MM.1S (cell line): ENCODE results near the gene TANC1.

ENCODE experiments used
- DNase-seq: peaks from one replicate; pipeline ENCODE4 v3.0.0-alpha.2; 2015
- H2AFZ ChIP-seq: fragments of 300-600 bp; sonication (generic); 2 replicates; pipeline ENCODE4 v1.6.0; 2016; ENCODE audit warnings: antibody characterized with exemption, low read length
- H3F3A ChIP-seq: fragments of 300-600 bp; sonication (generic); 2 replicates; pipeline ENCODE4 v1.6.1; 2016; ENCODE audit warnings: mild to moderate bottlenecking, antibody characterized with exemption, low read length, moderate library complexity, mixed read lengths; ENCODE audit not compliant: insufficient read depth
- H3K27ac ChIP-seq: fragments of 300-600 bp; sonication (generic); 2 replicates; pipeline ENCODE4 v1.5.1; 2016; ENCODE audit warnings: mild to moderate bottlenecking, low read length
- H3K27me3 ChIP-seq: fragments of 300-600 bp; sonication (generic); replicated peaks from 2 replicates; pipeline ENCODE4 v1.6.0; 2016; ENCODE audit warnings: low read length; ENCODE audit not compliant: insufficient read depth
- H3K36me3 ChIP-seq: fragments of 300-600 bp; sonication (generic); replicated peaks from 2 replicates; pipeline ENCODE4 v1.6.1; 2016; ENCODE audit warnings: mild to moderate bottlenecking, low read length, mixed read lengths; ENCODE audit not compliant: insufficient read depth
- H3K4me1 ChIP-seq: fragments of 300-600 bp; sonication (generic); 2 replicates; pipeline ENCODE4 v1.6.1; 2016; ENCODE audit warnings: low read length, mixed read lengths
- H3K4me2 ChIP-seq: fragments of 300-600 bp; sonication (generic); 2 replicates; pipeline ENCODE4 v1.6.0; 2016; ENCODE audit warnings: low read depth, low read length
- H3K4me3 ChIP-seq: fragments of 300-600 bp; sonication (generic); 2 replicates; pipeline ENCODE4 v1.5.1; 2016; ENCODE audit warnings: low read length, mixed read lengths
- H3K79me2 ChIP-seq: fragments of 300-600 bp; sonication (generic); 2 replicates; pipeline ENCODE4 v1.6.1; 2016; ENCODE audit warnings: mixed run types, low read length, mixed read lengths
- H3K9ac ChIP-seq: fragments of 300-600 bp; sonication (generic); 2 replicates; pipeline ENCODE4 v1.6.1; 2016; ENCODE audit warnings: low read length, mixed read lengths
- H3K9me2 ChIP-seq: fragments of 300-600 bp; sonication (generic); replicated peaks from 2 replicates; pipeline ENCODE4 v1.6.1; 2016; ENCODE audit warnings: mild to moderate bottlenecking, low read length, mixed read lengths; ENCODE audit not compliant: insufficient read depth
- H3K9me3 ChIP-seq: fragments of 300-600 bp; sonication (generic); replicated peaks from 2 replicates; pipeline ENCODE4 v1.6.1; 2016; ENCODE audit warnings: mild to moderate bottlenecking, low read length, mixed read lengths; ENCODE audit not compliant: insufficient read depth
- H4K20me1 ChIP-seq: fragments of 300-600 bp; sonication (generic); 2 replicates; pipeline ENCODE4 v1.6.1; 2016; ENCODE audit warnings: mild to moderate bottlenecking, low read length, moderate library complexity, mixed read lengths; ENCODE audit not compliant: insufficient read depth
- EZH2 ChIP-seq: fragments of 300-600 bp; sonication (generic); optimal IDR thresholded peaks from 2 replicates; pipeline ENCODE3; 2017; ENCODE audit warnings: low read depth, mild to moderate bottlenecking, antibody characterized with exemption, low read length, mixed read lengths
- EZH2phosphoT487 ChIP-seq: fragments of 300-600 bp; sonication (generic); IDR thresholded peaks from 2 replicates; pipeline ENCODE4 v1.6.1; 2018; ENCODE audit warnings: antibody characterized with exemption, low read length
- TF ChIP-seq, protein P1 (sequence below): fragments of 300-600 bp; sonication (generic); IDR thresholded peaks from 2 replicates; pipeline ENCODE4 v1.5.1; 2016; ENCODE audit warnings: antibody characterized with exemption, low read length, mixed read lengths

Gene TANC1

DNA sequence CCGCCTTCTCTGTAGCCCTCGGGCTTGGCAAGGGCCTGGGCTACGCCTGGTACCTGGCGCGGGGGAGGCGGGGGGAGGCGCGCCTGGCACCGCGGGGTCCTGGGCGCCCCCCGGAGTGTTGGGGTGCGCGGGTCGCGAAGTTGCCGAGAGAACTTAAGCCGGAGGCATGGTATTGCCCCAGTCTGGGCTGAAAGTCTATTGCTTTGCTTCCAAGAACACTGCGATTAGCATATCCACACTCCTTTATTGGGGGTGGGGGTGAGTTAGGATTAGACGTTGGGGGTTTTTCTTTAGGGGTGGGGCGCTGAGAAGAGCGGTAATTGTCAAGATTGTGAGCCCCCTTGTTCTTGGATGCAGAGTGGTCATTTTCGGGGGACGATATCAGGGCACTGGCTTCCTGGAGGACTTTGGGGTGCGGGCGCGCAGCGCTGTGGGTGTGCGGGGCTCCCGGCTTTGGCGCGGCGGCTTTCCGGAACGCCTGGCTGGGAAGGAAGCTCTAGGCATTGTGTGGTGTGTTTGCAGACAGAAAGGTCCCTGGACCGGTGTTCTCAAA, 798 bp downstream of the TANC1 start:
- H3K9me3 ChIP-seq, result no peaks in the 10 kb centered on the region
- H3K4me3 ChIP-seq, result peak overlapping the region; percentile 78
- H3K79me2 ChIP-seq, result no peaks in the 10 kb centered on the region
- no peaks in the 10 kb centered on the region for H3K36me3 ChIP-seq
- peak overlapping the region; percentile 47; the same call in 1 of the 2 replicates for H3K9ac ChIP-seq
- H3K4me2 ChIP-seq, result peak overlapping the region; percentile 96
- H3K9me2 ChIP-seq, result no peaks in the 10 kb centered on the region
- TF ChIP-seq EZH2 (no peak), EZH2phosphoT487 (no peak)
- TF ChIP-seq, protein P1, sequence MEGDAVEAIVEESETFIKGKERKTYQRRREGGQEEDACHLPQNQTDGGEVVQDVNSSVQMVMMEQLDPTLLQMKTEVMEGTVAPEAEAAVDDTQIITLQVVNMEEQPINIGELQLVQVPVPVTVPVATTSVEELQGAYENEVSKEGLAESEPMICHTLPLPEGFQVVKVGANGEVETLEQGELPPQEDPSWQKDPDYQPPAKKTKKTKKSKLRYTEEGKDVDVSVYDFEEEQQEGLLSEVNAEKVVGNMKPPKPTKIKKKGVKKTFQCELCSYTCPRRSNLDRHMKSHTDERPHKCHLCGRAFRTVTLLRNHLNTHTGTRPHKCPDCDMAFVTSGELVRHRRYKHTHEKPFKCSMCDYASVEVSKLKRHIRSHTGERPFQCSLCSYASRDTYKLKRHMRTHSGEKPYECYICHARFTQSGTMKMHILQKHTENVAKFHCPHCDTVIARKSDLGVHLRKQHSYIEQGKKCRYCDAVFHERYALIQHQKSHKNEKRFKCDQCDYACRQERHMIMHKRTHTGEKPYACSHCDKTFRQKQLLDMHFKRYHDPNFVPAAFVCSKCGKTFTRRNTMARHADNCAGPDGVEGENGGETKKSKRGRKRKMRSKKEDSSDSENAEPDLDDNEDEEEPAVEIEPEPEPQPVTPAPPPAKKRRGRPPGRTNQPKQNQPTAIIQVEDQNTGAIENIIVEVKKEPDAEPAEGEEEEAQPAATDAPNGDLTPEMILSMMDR, result no peak
- H3K27me3 ChIP-seq, result 0 out of 2 replicates have a peak, but pooled peaks cover 4% of the 10 kb centered on the region
- H4K20me1 ChIP-seq, result no peaks in the 10 kb centered on the region
- peak overlapping the region; percentile 83 for H2AFZ ChIP-seq
- H3F3A ChIP-seq, result peaks cover 3% of the 10 kb centered on the region; the same call in 1 of the 2 replicates
- H3K4me1 ChIP-seq, result no peaks in the 10 kb centered on the region; the same call in 1 of the 2 replicates
- no peak for DNase-seq
- H3K27ac ChIP-seq, result no peak overlapping the region

DNA sequence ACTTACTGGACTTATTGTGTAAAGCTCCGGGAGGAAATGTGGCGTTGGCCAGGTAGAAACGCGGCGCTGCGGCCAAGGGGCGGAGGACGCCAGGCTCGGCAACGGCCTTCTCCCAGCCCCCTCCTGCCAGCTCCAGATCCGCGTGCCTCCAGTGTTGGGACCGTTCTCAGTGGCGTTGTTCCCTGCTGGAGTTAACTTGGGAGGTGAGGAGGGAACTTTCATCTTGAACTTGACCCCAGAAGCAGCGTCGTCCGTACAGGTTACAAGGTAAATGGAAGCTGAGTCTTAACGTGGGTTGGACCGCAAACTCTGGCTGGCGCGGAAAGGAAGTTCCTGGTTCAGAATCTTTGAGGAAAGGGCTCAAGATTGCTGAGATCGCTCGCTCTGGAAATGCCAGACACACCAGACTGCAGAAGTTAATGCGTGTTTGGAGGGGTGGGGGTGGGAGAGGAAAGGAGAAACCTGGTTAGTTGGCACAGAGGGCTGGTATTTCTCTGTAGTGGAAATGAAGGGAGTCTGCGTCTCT, 1.3 kb downstream of the TANC1 start:
- peak overlapping the region; percentile 47; the same call in 1 of the 2 replicates for H3K9ac ChIP-seq
- H3K9me2 ChIP-seq, result no peaks in the 10 kb centered on the region
- no peaks in the 10 kb centered on the region; the same call in 1 of the 2 replicates for H3K4me1 ChIP-seq
- TF ChIP-seq EZH2 (no peak), EZH2phosphoT487 (no peak)
- TF ChIP-seq, protein P1, result no peak
- 0 out of 2 replicates have a peak, but pooled peaks cover 4% of the 10 kb centered on the region for H3K27me3 ChIP-seq
- H3F3A ChIP-seq, result peaks cover 3% of the 10 kb centered on the region; the same call in 1 of the 2 replicates
- H4K20me1 ChIP-seq, result no peaks in the 10 kb centered on the region
- no peak overlapping the region for H3K27ac ChIP-seq
- no peaks in the 10 kb centered on the region for H3K36me3 ChIP-seq
- H3K79me2 ChIP-seq, result no peaks in the 10 kb centered on the region
- peak overlapping the region; percentile 78 for H3K4me3 ChIP-seq
- H3K9me3 ChIP-seq, result no peaks in the 10 kb centered on the region
- H2AFZ ChIP-seq, result peak overlapping the region; percentile 83
- peak overlapping the region; percentile 96 for H3K4me2 ChIP-seq
- no peak for DNase-seq

DNA sequence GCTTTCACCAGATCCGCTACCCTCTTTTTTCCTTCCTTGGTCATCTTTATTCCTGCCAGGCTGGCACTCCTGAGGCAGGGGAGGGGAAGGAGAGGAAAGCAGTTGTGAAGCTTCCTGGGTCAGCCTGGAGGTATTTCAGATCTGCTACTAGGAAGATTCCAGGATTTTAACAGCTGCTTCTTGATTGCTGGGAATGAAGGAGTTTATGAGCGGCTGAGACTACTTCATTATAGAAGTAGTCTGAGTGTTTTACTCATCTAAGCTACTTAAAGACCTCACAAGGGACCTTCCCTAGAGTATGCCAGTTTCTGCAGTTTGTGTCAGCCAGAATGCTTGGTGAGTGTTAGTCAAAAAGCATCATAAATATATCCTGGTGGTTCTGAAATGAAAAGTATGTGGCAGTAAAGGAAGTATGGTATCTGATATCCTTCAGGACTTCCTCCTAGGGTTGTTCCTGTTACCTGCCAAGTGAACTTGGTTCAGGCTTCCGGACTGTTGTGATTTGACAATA, 1.9 kb downstream of the TANC1 start:
- Histone ChIP-seq H3K4me1 (no peaks in the 10 kb centered on the region; the same call in 1 of the 2 replicates), H4K20me1 (no peaks in the 10 kb centered on the region), H3F3A (peaks cover 3% of the 10 kb centered on the region; the same call in 1 of the 2 replicates), H3K9ac (no peak overlapping the region), H3K27me3 (0 out of 2 replicates have a peak, but pooled peaks cover 4% of the 10 kb centered on the region), H3K9me2 (no peaks in the 10 kb centered on the region), H3K36me3 (no peaks in the 10 kb centered on the region), H3K9me3 (no peaks in the 10 kb centered on the region), H3K27ac (no peak overlapping the region), H3K79me2 (no peaks in the 10 kb centered on the region), H3K4me2 (peak overlapping the region; percentile 96), H2AFZ (0 out of 2 replicates have a peak overlapping the region, but pooled peaks have one; percentile 83), H3K4me3 (peak overlapping the region; percentile 78)
- DNase-seq, result no peak
- TF ChIP-seq EZH2, result no peak
